ENCODE results near the gene AP4M1. TPM values are rescaled to one million over a fixed set of nuclear protein-coding genes. Genes with fewer than 3 reads are reported as not detected.

Gene AP4M1
- total RNA-seq, 1 experiment from 2014 or later: 17.9 TPM

DNA sequence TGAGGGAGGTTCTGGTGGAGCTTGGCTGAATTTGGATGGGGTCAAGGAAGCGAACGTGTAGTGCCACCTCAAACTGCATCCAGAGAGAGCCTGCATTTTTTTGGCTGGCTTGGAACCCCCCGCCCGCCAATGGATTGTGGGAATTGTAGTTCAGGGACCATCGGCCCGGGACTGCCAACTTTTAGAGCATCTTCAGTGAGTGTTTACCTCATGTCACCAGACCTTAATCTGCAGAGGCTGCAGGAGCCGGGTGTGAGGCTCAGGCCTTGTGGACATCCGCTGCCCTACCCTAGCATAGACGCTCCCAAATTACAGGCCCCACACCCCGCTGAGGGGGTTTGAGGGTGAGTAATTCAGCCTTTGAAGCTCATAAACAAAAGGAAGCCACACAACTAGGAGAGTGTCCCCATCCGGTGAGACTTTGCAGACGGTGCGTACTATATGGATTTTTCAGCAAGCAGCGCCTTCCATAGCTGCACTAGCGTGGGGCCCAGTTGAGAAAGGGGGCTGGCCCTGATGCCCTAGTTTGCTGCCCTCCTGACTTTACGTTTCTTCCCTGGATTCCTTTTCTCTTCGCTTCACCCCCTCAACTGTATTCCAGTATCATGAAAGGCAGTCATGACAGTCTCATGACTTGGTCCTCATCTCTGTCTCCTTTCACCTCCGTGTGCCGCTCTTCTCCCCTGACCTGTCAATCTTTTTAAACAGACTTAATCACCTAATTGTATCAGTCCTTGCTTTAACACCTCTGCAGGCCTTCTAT, 18.7 kb downstream of the AP4M1 start:
- Histone ChIP-seq H3K4me2 (ENCODE audit: low read length) (peak overlapping the region; percentile 97), H3K9me3 (ENCODE audit: low read length) (no peaks in the 10 kb centered on the region), H3K27ac (ENCODE audit: low read length) (peak overlapping the region; percentile 49), H3K27me3 (ENCODE audit: low read length) (no peaks in the 10 kb centered on the region), H3K36me3 (ENCODE audit: low read depth, low read length) (no peaks in the 10 kb centered on the region), H3K9me2 (replicated peaks; ENCODE audit: low read length) (no peaks in the 10 kb centered on the region), H3K9ac (ENCODE audit: low read length) (peak overlapping the region; percentile 87), H3K4me1 (ENCODE audit: insufficient read depth, low read length) (peaks cover 13% of the 10 kb centered on the region; the same call in 1 of the 2 replicates), H4K20me1 (ENCODE audit: low read length) (no peaks in the 10 kb centered on the region), H3K4me3 (ENCODE audit: low read length) (peak overlapping the region; percentile 98), H2AFZ (ENCODE audit: low read length) (peak overlapping the region; percentile 96), H3F3A (ENCODE audit: low read length, unreplicated experiment) (no peaks in the 10 kb centered on the region), H3K79me2 (ENCODE audit: low read length) (peaks cover 16% of the 10 kb centered on the region)
- ChIA-PET POLR2A (ENCODE audit: unreplicated experiment) (no interaction called here), CTCF (no interaction called here)
- TF ChIP-seq EZH2phosphoT487 (IDR thresholded peaks at IDR 0.05; ENCODE audit: borderline replicate concordance, low read length) (no peak), EZH2 (IDR thresholded peaks at IDR 0.05; ENCODE audit: low read length, unreplicated experiment) (no peak)
- TF ChIP-seq, protein P1, sequence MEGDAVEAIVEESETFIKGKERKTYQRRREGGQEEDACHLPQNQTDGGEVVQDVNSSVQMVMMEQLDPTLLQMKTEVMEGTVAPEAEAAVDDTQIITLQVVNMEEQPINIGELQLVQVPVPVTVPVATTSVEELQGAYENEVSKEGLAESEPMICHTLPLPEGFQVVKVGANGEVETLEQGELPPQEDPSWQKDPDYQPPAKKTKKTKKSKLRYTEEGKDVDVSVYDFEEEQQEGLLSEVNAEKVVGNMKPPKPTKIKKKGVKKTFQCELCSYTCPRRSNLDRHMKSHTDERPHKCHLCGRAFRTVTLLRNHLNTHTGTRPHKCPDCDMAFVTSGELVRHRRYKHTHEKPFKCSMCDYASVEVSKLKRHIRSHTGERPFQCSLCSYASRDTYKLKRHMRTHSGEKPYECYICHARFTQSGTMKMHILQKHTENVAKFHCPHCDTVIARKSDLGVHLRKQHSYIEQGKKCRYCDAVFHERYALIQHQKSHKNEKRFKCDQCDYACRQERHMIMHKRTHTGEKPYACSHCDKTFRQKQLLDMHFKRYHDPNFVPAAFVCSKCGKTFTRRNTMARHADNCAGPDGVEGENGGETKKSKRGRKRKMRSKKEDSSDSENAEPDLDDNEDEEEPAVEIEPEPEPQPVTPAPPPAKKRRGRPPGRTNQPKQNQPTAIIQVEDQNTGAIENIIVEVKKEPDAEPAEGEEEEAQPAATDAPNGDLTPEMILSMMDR (conservative IDR thresholded peaks at IDR 0.05; ENCODE audit: low read depth, low read length): no peak
- BruUV-seq (replicated peaks): TSS peak; percentile 82
- ATAC-seq: peak; percentile 67
- peak; percentile 57 for DNase-seq
- intact Hi-C loops (cut with micrococcal nuclease): loop anchor here (2.0 kb wide), 1 partner anchor 19 kb away; the partner anchor contains the start of genes AP4M1 and MCM7

DNA sequence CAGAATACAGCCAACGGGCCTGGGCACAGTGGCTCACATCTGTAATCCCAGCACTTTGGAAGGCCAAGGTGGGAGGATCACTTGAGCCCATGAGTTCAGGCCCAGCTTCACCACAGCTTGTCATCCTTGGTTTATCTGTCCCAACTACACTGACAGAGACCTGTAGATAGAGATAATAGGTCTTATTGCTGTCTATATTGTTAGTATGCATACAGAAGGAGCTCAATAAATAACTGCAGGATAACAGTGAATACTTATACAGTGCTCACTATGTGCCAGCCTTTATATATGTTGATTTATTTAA, 19.2 kb downstream of the AP4M1 start:
- H3K9me3 ChIP-seq (ENCODE audit: low read length): no peaks in the 10 kb centered on the region
- peak overlapping the region; percentile 98 for H3K4me3 ChIP-seq (ENCODE audit: low read length)
- H3K79me2 ChIP-seq (ENCODE audit: low read length): peaks cover 16% of the 10 kb centered on the region
- no TSS peak for BruUV-seq (replicated peaks)
- ChIA-PET CTCF (no interaction called here), POLR2A (ENCODE audit: unreplicated experiment) (no interaction called here)
- no peaks in the 10 kb centered on the region for H3F3A ChIP-seq (ENCODE audit: low read length, unreplicated experiment)
- no peaks in the 10 kb centered on the region for H3K36me3 ChIP-seq (ENCODE audit: low read depth, low read length)
- no peak overlapping the region; the same call in 1 of the 2 replicates for H3K9ac ChIP-seq (ENCODE audit: low read length)
- H3K4me2 ChIP-seq (ENCODE audit: low read length): peak overlapping the region; percentile 97
- H3K4me1 ChIP-seq (ENCODE audit: insufficient read depth, low read length): peaks cover 13% of the 10 kb centered on the region; the same call in 1 of the 2 replicates
- H4K20me1 ChIP-seq (ENCODE audit: low read length): no peaks in the 10 kb centered on the region
- H3K27ac ChIP-seq (ENCODE audit: low read length): no peak overlapping the region
- ATAC-seq (no peak), DNase-seq (no peak)
- TF ChIP-seq EZH2phosphoT487 (IDR thresholded peaks at IDR 0.05; ENCODE audit: borderline replicate concordance, low read length) (no peak), EZH2 (IDR thresholded peaks at IDR 0.05; ENCODE audit: low read length, unreplicated experiment) (no peak)
- TF ChIP-seq, protein P1 (conservative IDR thresholded peaks at IDR 0.05; ENCODE audit: low read depth, low read length): no peak
- no peak overlapping the region for H2AFZ ChIP-seq (ENCODE audit: low read length)
- intact Hi-C loops (cut with micrococcal nuclease): no loop called here
- no peaks in the 10 kb centered on the region for H3K9me2 ChIP-seq (replicated peaks; ENCODE audit: low read length)
- no peaks in the 10 kb centered on the region for H3K27me3 ChIP-seq (ENCODE audit: low read length)

DNA sequence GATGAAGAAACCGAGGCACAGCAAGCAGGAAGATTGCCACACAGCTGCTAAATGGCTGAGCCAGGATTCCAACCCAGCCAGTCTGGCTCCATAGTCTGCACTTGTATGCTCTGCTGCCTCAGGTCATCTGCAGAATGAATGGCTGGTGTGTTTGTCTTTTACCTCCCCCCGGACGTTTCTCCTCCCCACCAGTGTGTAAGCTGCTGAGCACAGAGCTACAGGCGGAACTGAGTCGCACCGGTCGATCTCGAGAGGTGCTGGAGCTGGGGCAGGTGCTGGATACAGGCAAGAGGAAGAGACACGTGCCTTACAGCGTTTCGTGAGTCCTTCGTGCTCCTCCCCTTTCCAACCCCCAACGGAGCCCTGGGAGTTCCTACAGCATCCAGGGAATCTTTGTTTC, 20.6 kb downstream of the AP4M1 start:
- CTCF ChIA-PET: no interaction called here

More for the DNA sequence above, 20.6 kb downstream of the AP4M1 start:
- Histone ChIP-seq H3K9me3 (ENCODE audit: low read length) (no peaks in the 10 kb centered on the region), H3K36me3 (ENCODE audit: low read depth, low read length) (no peaks in the 10 kb centered on the region), H3K4me1 (ENCODE audit: insufficient read depth, low read length) (peaks cover 13% of the 10 kb centered on the region; the same call in 1 of the 2 replicates), H3K79me2 (ENCODE audit: low read length) (peaks cover 21% of the 10 kb centered on the region), H3K9ac (ENCODE audit: low read length) (no peak overlapping the region), H2AFZ (ENCODE audit: low read length) (no peak overlapping the region), H3K27ac (ENCODE audit: low read length) (no peak overlapping the region), H3K27me3 (ENCODE audit: low read length) (no peaks in the 10 kb centered on the region), H3K9me2 (replicated peaks; ENCODE audit: low read length) (no peaks in the 10 kb centered on the region), H4K20me1 (ENCODE audit: low read length) (no peaks in the 10 kb centered on the region), H3K4me2 (ENCODE audit: low read length) (no peak overlapping the region), H3F3A (ENCODE audit: low read length, unreplicated experiment) (no peaks in the 10 kb centered on the region), H3K4me3 (ENCODE audit: low read length) (no peak overlapping the region)
- ATAC-seq (no peak), DNase-seq (no peak)
- intact Hi-C loops (cut with micrococcal nuclease): no loop called here
- POLR2A ChIA-PET (ENCODE audit: unreplicated experiment): no interaction called here
- TF ChIP-seq, protein P1 (conservative IDR thresholded peaks at IDR 0.05; ENCODE audit: low read depth, low read length): no peak
- TF ChIP-seq EZH2 (IDR thresholded peaks at IDR 0.05; ENCODE audit: low read length, unreplicated experiment) (no peak), EZH2phosphoT487 (IDR thresholded peaks at IDR 0.05; ENCODE audit: borderline replicate concordance, low read length) (no peak)
- no TSS peak for BruUV-seq (replicated peaks)

Measured in PC-3 (cell line).